Astrocyte (in vitro differentiated cells and primary cell): ENCODE data around the gene LRRN4CL.

Source experiments
- EZH2 ChIP-seq: IDR thresholded peaks from 2 replicates; pipeline ENCODE4 v1.6.1; 2012; ENCODE audit warnings: mild to moderate bottlenecking, low read length, inconsistent platforms; ENCODE audit not compliant: insufficient read depth
- TF ChIP-seq, protein P1 (sequence below): IDR thresholded peaks from 2 replicates; pipeline ENCODE4 v1.5.1; 2011; ENCODE audit warnings: low read depth, mild to moderate bottlenecking, inconsistent platforms, low read length, moderate library complexity; ENCODE audit not compliant: insufficient read depth

DNA sequence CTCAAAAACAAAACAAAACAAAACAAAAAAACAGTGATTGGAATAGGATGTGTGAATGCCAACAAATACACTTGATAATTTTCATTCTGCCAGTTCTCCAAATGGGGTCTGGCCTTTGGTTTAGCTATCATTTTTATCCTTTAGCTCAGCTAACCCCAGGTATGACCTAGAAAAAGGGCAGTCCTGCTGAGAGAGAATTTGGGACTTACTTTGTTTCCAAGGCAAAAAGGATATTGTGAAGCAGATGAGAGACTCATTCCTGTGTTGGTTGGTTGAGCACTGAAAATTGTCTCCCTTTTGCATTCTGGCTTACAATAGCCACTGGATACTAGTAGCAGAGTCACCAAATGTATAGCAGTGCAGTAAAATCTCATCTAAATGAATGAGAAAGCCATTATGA is 47.9 kb upstream of the LRRN4CL start:
- TF ChIP-seq, protein P1, sequence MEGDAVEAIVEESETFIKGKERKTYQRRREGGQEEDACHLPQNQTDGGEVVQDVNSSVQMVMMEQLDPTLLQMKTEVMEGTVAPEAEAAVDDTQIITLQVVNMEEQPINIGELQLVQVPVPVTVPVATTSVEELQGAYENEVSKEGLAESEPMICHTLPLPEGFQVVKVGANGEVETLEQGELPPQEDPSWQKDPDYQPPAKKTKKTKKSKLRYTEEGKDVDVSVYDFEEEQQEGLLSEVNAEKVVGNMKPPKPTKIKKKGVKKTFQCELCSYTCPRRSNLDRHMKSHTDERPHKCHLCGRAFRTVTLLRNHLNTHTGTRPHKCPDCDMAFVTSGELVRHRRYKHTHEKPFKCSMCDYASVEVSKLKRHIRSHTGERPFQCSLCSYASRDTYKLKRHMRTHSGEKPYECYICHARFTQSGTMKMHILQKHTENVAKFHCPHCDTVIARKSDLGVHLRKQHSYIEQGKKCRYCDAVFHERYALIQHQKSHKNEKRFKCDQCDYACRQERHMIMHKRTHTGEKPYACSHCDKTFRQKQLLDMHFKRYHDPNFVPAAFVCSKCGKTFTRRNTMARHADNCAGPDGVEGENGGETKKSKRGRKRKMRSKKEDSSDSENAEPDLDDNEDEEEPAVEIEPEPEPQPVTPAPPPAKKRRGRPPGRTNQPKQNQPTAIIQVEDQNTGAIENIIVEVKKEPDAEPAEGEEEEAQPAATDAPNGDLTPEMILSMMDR: no peak
- no peak for TF ChIP-seq EZH2
